Left ventricle myocardium inferior (tissue), 1 donor: ENCODE measurements around the gene PANK4. TPM values are rescaled to one million over a fixed set of nuclear protein-coding genes. Genes with fewer than 3 reads are reported as not detected.

ENCODE experiments used
- DNase-seq: peaks from one replicate; pipeline ENCODE4 v3.0.0-alpha.2; 2020
- H3K27ac ChIP-seq: fragments of 200-600 bp; replicated peaks from 2 replicates; pipeline ENCODE4 v1.8.0; 2021
- H3K27me3 ChIP-seq: fragments of 200-600 bp; 2 replicates; pipeline ENCODE4 v1.8.0; 2021; ENCODE audit warnings: low read depth
- H3K36me3 ChIP-seq: fragments of 200-600 bp; 2 replicates; pipeline ENCODE4 v1.8.0; 2021
- H3K4me1 ChIP-seq: fragments of 200-600 bp; 2 replicates; pipeline ENCODE4 v1.8.0; 2021
- H3K4me3 ChIP-seq: fragments of 200-600 bp; 2 replicates; pipeline ENCODE4 v1.8.0; 2021; ENCODE audit warnings: mild to moderate bottlenecking, moderate library complexity
- H3K9me3 ChIP-seq: fragments of 200-600 bp; replicated peaks from 2 replicates; pipeline ENCODE4 v1.8.0; 2021
- CTCF ChIP-seq: fragments of 200-600 bp; IDR thresholded peaks from 2 replicates; pipeline ENCODE4 v1.8.0; 2021; ENCODE audit warnings: antibody characterized with exemption, mild to moderate bottlenecking, borderline replicate concordance
- intact Hi-C: fragments of 100-400 bp; cut with micrococcal nuclease; formaldehyde crosslinking; loops from one replicate; pipeline ENCODE4 v1.11.0; 2022
- total RNA-seq: library from RNA; stranded (reverse); fragmentation: NEBNext Ultra II Directional; extraction: Animal tissue kit (Norgen Biotek cat#: 25700); gene quantifications from one replicate; pipeline ENCODE4 v1.2.1, GENCODE V29; 2021
- donor health status: DM: no; HTN: yes; CAD: no; lungs with severe emphysema.

Gene PANK4
- total RNA-seq, 1 donor from 2014 or later, result 42.8 TPM

DNA sequence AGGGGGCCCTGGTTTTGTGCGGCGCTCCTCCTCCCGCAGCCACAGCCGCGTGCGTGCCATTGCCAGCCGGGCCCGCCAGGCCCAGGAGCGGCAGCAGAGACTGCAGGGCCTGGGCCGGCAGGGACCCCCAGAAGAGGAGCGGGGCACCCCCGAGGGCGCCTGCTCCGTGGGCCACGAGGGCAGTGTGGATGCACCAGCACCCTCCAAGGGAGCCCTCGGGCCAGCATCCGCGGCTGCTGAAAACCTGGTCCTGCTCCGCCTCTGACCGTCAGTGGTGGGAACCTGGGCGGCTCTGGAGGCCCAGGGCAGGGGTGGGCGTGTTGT is 21.5 kb downstream of the PANK4 start:
- peaks cover 28% of the 10 kb centered on the region for H3K4me1 ChIP-seq
- no peak for DNase-seq
- H3K27ac ChIP-seq, result no peak overlapping the region
- H3K27me3 ChIP-seq, result peaks cover 51% of the 10 kb centered on the region
- H3K9me3 ChIP-seq, result no peaks in the 10 kb centered on the region
- intact Hi-C loops, result no loop called here
- peaks cover 22% of the 10 kb centered on the region for H3K36me3 ChIP-seq
- no peak overlapping the region for H3K4me3 ChIP-seq
- no peak for TF ChIP-seq CTCF

DNA sequence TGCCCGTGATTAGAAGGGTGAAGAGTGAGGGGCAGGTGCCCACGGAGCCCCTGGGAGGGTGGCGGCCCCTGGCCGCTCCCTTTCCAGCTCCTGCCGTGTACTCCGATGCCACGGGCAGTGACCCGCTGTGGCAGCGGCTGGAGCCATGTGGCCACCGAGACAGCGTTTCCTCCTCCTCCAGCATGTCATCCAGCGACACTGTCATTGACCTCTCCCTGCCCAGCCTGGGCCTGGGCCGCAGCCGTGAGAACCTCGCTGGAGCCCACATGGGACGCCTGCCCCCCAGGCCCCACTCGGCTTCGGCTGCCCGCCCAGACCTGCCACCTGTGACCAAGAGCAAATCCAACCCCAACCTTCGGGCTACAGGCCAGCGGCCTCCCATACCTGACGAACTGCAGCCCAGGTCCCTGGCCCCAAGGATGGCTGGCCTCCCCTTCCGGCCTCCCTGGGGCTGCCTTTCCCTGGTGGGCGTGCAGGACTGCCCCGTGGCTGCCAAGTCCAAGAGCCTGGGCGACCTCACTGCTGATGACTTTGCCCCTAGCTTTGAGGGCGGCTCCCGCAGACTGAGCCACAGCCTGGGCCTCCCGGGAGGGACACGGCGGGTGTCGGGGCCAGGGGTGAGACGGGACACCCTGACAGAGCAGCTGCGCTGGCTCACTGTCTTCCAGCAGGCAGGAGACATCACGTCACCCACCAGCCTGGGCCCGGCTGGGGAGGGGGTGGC is 22.0 kb downstream of the PANK4 start:
- intact Hi-C loops, result no loop called here
- H3K27me3 ChIP-seq, result peaks cover 56% of the 10 kb centered on the region
- H3K27ac ChIP-seq, result no peak overlapping the region
- no peak for DNase-seq
- peaks cover 17% of the 10 kb centered on the region for H3K36me3 ChIP-seq
- H3K4me1 ChIP-seq, result peaks cover 28% of the 10 kb centered on the region
- H3K4me3 ChIP-seq, result no peak overlapping the region
- H3K9me3 ChIP-seq, result no peaks in the 10 kb centered on the region
- no peak for TF ChIP-seq CTCF

- Histone ChIP-seq H3K27ac (no peak overlapping the region), H3K4me3 (no peak overlapping the region), H3K4me1 (peaks cover 28% of the 10 kb centered on the region), H3K9me3 (no peaks in the 10 kb centered on the region), H3K36me3 (peaks cover 10% of the 10 kb centered on the region), H3K27me3 (peaks cover 63% of the 10 kb centered on the region)
- TF ChIP-seq CTCF, result no peak
- intact Hi-C loops, result no loop called here
- DNase-seq, result no peak
Measured at GRCh38 chr1:2503554-2504224, 22.7 kb downstream of the PANK4 start.

DNA sequence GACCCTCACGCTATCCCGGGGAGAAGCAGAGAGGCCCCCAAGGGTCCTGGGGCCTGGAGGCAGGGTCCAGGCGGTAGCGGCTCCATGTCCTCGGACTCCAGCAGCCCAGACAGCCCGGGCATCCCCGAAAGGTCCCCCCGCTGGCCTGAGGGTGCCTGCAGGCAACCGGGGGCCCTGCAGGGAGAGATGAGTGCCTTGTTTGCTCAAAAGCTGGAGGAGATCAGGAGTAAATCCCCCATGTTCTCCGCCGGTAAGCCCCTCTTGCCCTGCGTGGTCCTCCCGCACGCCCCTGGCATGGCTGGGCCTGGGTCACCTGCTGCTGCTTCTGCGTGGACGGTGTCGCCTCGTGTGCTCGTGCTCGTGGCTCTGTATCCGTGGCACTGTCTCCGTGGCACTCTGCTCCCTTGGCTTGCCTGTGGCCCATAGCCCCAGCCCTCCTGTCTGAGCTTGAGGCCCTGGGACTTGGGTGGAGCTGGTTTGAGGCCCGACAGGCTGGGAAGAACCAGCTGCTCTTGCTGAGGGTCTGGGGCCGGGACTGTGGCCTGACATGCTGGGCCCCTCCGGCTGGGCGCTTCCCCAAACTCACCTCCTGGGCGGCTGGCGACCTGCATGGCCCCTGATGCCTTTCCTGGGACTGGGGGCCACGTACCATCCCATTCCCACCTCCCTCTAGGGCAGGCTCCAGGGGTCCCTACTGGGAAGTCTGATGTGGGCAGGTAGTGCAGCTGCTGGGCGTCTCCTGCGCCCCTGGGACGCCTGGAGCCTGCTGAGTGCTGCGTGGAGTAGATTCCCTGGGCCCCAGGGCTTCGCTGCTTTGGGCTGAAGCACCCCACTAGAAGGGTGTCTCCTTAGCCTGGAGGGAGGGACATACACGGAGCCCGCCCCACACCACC is 23.5 kb downstream of the PANK4 start:
- no peak for DNase-seq
- Histone ChIP-seq H3K9me3 (no peaks in the 10 kb centered on the region), H3K27ac (no peak overlapping the region), H3K4me3 (no peak overlapping the region), H3K36me3 (peaks cover 2% of the 10 kb centered on the region), H3K27me3 (peaks cover 71% of the 10 kb centered on the region), H3K4me1 (peaks cover 28% of the 10 kb centered on the region)
- no peak for TF ChIP-seq CTCF
- intact Hi-C loops, result no loop called here

DNA sequence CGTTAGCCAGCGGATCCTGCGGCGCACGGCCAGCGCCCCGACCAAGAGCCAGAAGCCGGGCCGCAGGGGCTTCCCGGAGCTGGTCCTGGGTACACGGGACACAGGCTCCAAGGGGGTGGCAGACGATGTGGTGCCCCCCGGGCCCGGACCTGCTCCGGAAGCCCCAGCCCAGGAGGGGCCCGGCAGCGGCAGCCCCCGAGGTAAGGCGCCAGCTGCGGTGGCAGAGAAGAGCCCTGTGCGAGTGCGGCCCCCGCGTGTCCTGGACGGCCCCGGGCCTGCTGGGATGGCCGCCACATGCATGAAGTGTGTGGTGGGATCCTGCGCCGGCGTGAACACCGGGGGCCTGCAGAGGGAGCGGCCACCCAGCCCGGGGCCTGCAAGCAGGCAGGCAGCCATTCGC is 24.2 kb downstream of the PANK4 start:
- peaks cover 78% of the 10 kb centered on the region for H3K27me3 ChIP-seq
- no peak overlapping the region for H3K4me3 ChIP-seq
- no peaks in the 10 kb centered on the region for H3K36me3 ChIP-seq
- H3K27ac ChIP-seq, result no peak overlapping the region
- peaks cover 28% of the 10 kb centered on the region for H3K4me1 ChIP-seq
- H3K9me3 ChIP-seq, result no peaks in the 10 kb centered on the region
- intact Hi-C loops, result no loop called here
- no peak for TF ChIP-seq CTCF
- no peak for DNase-seq
